ENCODE measurements around the gene ZNF830. TPM values are rescaled to one million over a fixed set of nuclear protein-coding genes. Genes with fewer than 3 reads are reported as not detected.
A peak's percentile ranks its signal among the peaks of the same experiment; 100 is the strongest.
"Not testable (repeated sequence)": the region's sequence is repeated elsewhere in the genome, so short reads cannot be mapped to it uniquely, and the experiment has no call there.

ZNF830 gene
- total RNA-seq, 1 donor from 2014 or later = 1.9 TPM

DNA sequence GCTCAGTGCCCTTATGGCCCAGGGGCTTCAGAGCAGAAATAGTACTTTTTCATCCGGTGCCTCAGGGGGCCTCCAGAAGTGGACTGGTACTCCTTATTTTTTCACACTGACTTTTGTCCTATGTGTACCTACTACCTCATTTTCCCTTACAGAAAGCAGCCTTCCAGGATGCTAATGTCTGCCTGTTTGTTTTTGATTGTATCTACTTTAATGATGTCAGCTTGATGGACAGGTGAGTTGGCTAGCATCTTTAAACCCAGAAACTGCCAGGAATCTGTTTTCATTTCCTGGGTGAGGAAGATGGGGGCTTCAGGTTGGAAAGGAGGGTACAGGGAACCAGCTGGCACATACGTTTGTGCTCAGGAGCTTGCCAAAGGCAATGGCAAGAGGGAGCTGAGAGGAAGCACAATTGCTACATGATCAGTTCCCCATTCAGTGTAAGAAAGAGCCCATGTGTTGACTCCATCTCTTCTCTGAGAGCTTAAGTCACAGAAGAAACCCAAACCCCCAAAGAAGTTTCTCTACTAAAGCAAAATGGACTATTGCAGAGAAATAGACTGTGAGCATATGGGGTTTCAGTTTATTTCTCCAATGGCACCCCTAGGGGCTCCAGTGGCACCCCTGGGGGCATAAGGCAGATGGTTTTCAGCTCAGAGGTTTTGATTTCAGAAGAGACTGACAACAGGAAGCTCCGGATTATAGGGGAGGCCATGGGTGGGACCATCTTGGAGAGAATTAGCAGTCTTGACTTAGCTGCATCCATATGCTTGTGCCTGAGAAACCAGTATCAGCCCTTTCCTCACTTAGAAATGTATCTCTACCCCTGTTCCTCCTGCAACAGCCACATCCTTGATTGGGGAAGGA is 35.3 kb downstream of the ZNF830 start:
- no peaks in the 10 kb centered on the region for H3K27me3 ChIP-seq
- no peak overlapping the region for H3K4me3 ChIP-seq
- no peaks in the 10 kb centered on the region for H3K9me3 ChIP-seq
- TF ChIP-seq CTCF (IDR thresholded peaks at IDR 0.05) = no peak
- intact Hi-C loops (cut with DNase I) = loop anchor here (5.0 kb wide), 1 partner anchor 91 kb away; no protein-coding TSS in a partner anchor
- no peak for DNase-seq (ENCODE audit: low spot score in 2 of 2)
- H3K27ac ChIP-seq = peak overlapping the region; percentile 54 to 76
- H3K36me3 ChIP-seq = peaks cover 49 to 74% of the 10 kb centered on the region in 2 donors
- peaks cover 0 to 13% of the 10 kb centered on the region in 2 donors for H3K4me1 ChIP-seq

DNA sequence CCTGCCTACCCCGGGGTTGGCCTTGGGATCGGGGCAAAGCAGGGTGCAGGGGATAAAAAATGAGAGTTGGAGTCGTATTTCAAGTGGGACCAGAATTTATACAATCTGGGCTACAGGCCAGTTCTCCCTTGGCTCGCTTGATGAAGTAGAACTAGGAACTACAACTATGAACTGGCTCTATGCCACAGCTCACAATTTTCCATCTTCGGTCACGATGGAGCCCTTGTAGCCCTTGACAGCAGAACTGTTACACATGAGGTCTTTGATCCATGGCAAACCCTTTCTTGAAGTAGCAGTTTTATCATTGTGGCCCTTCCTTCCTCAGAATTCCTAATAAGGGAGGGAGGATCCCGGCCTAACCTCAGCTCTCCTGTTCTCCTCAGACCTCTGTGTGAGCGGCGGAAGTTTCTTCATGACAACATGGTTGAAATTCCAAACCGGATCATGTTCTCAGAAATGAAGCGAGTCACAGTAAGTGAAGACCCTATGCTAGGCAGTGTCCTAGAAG is 36.1 kb downstream of the ZNF830 start:
- peak in 1 of 2 donors; percentile 78 for DNase-seq (ENCODE audit: low spot score in 2 of 2)

GRCh38 chr17:34998205-34998604 is 36.9 kb downstream of the ZNF830 start:
- Histone ChIP-seq H3K36me3 (peaks cover 43 to 73% of the 10 kb centered on the region in 2 donors), H3K4me3 (no peak overlapping the region), H3K4me1 (peaks cover 0 to 13% of the 10 kb centered on the region in 2 donors), H3K27ac (peak overlapping the region; percentile 54 to 76), H3K27me3 (no peaks in the 10 kb centered on the region), H3K9me3 (no peaks in the 10 kb centered on the region)
- intact Hi-C loops (cut with DNase I) = loop anchor here (5.0 kb wide), 1 partner anchor 89 kb away; no protein-coding TSS in a partner anchor
- DNase-seq (ENCODE audit: low spot score in 2 of 2) = peak in 1 of 2 donors; percentile 22
- TF ChIP-seq CTCF (IDR thresholded peaks at IDR 0.05) = peak; percentile 33 to 53 (median 48)

More for the DNA sequence above, 36.1 kb downstream of the ZNF830 start:
- Histone ChIP-seq H3K4me3 (no peak overlapping the region), H3K9me3 (no peaks in the 10 kb centered on the region), H3K4me1 (peaks cover 0 to 13% of the 10 kb centered on the region in 2 donors), H3K36me3 (peaks cover 46 to 74% of the 10 kb centered on the region in 2 donors), H3K27me3 (no peaks in the 10 kb centered on the region), H3K27ac (peak overlapping the region; percentile 54 to 76)
- intact Hi-C loops (cut with DNase I) = loop anchor here (5.0 kb wide), 1 partner anchor 90 kb away; no protein-coding TSS in a partner anchor
- no peak for TF ChIP-seq CTCF (IDR thresholded peaks at IDR 0.05)

- DNase-seq (ENCODE audit: low spot score in 2 of 2) = no peak
- no peaks in the 10 kb centered on the region for H3K27me3 ChIP-seq
- no peak overlapping the region for H3K27ac ChIP-seq
- peaks cover 0 to 13% of the 10 kb centered on the region in 2 donors for H3K4me1 ChIP-seq
- H3K36me3 ChIP-seq = peaks cover 38 to 79% of the 10 kb centered on the region in 2 donors
- no peak overlapping the region for H3K4me3 ChIP-seq
- intact Hi-C loops (cut with DNase I) = loop anchor here (5.0 kb wide), 1 partner anchor 88 kb away; no protein-coding TSS in a partner anchor
- no peaks in the 10 kb centered on the region for H3K9me3 ChIP-seq
- no peak for TF ChIP-seq CTCF (IDR thresholded peaks at IDR 0.05)
These were observed 38.1 kb downstream of the ZNF830 start for GRCh38 chr17:34999456-34999855.

- H3K4me3 ChIP-seq; DNase-seq (ENCODE audit: low spot score in 2 of 2); H3K9me3 ChIP-seq; intact Hi-C loops (cut with DNase I); H3K27me3 ChIP-seq; H3K27ac ChIP-seq: not testable (repeated sequence)
- H3K4me1 ChIP-seq = peaks cover 0 to 13% of the 10 kb centered on the region in 2 donors
- H3K36me3 ChIP-seq = peaks cover 35 to 72% of the 10 kb centered on the region in 2 donors
These were observed 39.6 kb downstream of the ZNF830 start for GRCh38 chr17:35000965-35001364.

DNA sequence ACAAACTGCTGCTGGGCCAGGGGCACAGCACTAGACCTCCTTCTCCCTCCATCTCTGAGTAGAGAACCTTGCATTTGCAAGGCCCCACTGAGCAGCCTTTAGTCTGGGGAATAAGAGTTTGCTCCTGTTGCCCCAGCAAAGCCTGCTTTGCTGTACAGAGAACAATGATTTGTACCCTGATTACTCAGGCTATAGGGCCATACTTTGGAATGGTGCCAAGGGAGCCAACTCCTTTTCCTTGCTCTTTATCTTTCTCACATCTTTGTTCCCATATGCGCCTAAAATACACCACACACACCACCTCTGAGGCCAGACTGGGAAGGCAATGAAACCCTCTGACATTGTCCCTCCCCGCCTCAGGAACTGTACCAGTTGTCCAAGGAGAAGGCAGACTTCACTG is 40.2 kb downstream of the ZNF830 start:
- peaks cover 0 to 13% of the 10 kb centered on the region in 2 donors for H3K4me1 ChIP-seq
- no peak overlapping the region for H3K27ac ChIP-seq
- intact Hi-C loops (cut with DNase I) = no loop called here
- H3K27me3 ChIP-seq = no peaks in the 10 kb centered on the region
- no peaks in the 10 kb centered on the region for H3K9me3 ChIP-seq
- TF ChIP-seq CTCF (IDR thresholded peaks at IDR 0.05) = no peak
- H3K36me3 ChIP-seq = peaks cover 33 to 70% of the 10 kb centered on the region in 2 donors
- H3K4me3 ChIP-seq = no peak overlapping the region
- no peak for DNase-seq (ENCODE audit: low spot score in 2 of 2)
